ENCODE data around the gene FBN1. TPM values are rescaled to one million over a fixed set of nuclear protein-coding genes. Genes with fewer than 3 reads are reported as not detected.

The FBN1 gene
- total RNA-seq, 1 donor, result 984 TPM

GRCh38 chr15:48680841-48681240 lies 35.3 kb upstream of the FBN1 start:
- no peak for TF ChIP-seq CTCF (IDR thresholded peaks at IDR 0.05; ENCODE audit: insufficient read depth, low read length)
- H3K4me3 ChIP-seq (ENCODE audit: low read depth, low read length), result no peak overlapping the region
- peak; percentile 87 for DNase-seq (ENCODE audit: low read depth)

GRCh38 chr15:48679952-48680351 lies 34.4 kb upstream of the FBN1 start:
- no peak overlapping the region for H3K4me3 ChIP-seq (ENCODE audit: low read depth, low read length)
- DNase-seq (ENCODE audit: low read depth), result no peak
- no peak for TF ChIP-seq CTCF (IDR thresholded peaks at IDR 0.05; ENCODE audit: insufficient read depth, low read length)

GRCh38 chr15:48678851-48679250 lies 33.3 kb upstream of the FBN1 start:
- H3K4me3 ChIP-seq (ENCODE audit: low read depth, low read length), result no peak overlapping the region
- no peak for DNase-seq (ENCODE audit: low read depth)
- no peak for TF ChIP-seq CTCF (IDR thresholded peaks at IDR 0.05; ENCODE audit: insufficient read depth, low read length)

- H3K4me3 ChIP-seq (ENCODE audit: low read depth, low read length), result no peak overlapping the region
- no peak for DNase-seq (ENCODE audit: low read depth)
- no peak for TF ChIP-seq CTCF (IDR thresholded peaks at IDR 0.05; ENCODE audit: insufficient read depth, low read length)
These were observed 32.3 kb upstream of the FBN1 start for GRCh38 chr15:48677821-48678220.

- DNase-seq (ENCODE audit: low read depth), result no peak
- TF ChIP-seq CTCF (IDR thresholded peaks at IDR 0.05; ENCODE audit: insufficient read depth, low read length), result no peak
- H3K4me3 ChIP-seq (ENCODE audit: low read depth, low read length), result no peak overlapping the region
These were observed 29.9 kb upstream of the FBN1 start for GRCh38 chr15:48675436-48675835.

- DNase-seq (ENCODE audit: low read depth), result peak; percentile 77
- no peak overlapping the region for H3K4me3 ChIP-seq (ENCODE audit: low read depth, low read length)
- no peak for TF ChIP-seq CTCF (IDR thresholded peaks at IDR 0.05; ENCODE audit: insufficient read depth, low read length)
These were observed 29.4 kb upstream of the FBN1 start for GRCh38 chr15:48674876-48675275.

- no peak for DNase-seq (ENCODE audit: low read depth)
- H3K4me3 ChIP-seq (ENCODE audit: low read depth, low read length), result no peak overlapping the region
- no peak for TF ChIP-seq CTCF (IDR thresholded peaks at IDR 0.05; ENCODE audit: insufficient read depth, low read length)
These were observed 26.7 kb upstream of the FBN1 start for GRCh38 chr15:48672206-48672605.

Data from fibroblast of the aortic adventitia (primary cell).